Tibial nerve (tissue), 4 donors: Measurements from ENCODE around the gene HSPG2. TPM values are rescaled to one million over a fixed set of nuclear protein-coding genes. Genes with fewer than 3 reads are reported as not detected.

Experiments used
- DNase-seq, 2 donors: peaks; one replicate each; pipeline ENCODE4 v3.0.0-alpha.2; 2019; ENCODE audit warnings: low spot score in 2 of 2
- H3K27ac ChIP-seq, 4 donors: fragments of 200-600 bp; sonication (generic) in 3 of 4; one replicate each; pipeline ENCODE4 v1.5.1; 2017 to 2019; ENCODE audit warnings: mild to moderate bottlenecking in 1 of 4
- H3K27me3 ChIP-seq, 2 donors: fragments of 200-600 bp; sonication (generic) in 1 of 2; one replicate each; pipeline versions ENCODE4 v1.5.1 to v1.6.0; 2017 to 2019
- H3K36me3 ChIP-seq, 3 donors: fragments of 200-600 bp; sonication (generic); one replicate each; pipeline ENCODE4 v1.5.1; 2018 to 2019
- H3K4me1 ChIP-seq, 4 donors: fragments of 200-600 bp; sonication (generic) in 3 of 4; one replicate each; pipeline ENCODE4 v1.5.1; 2017 to 2019
- H3K4me3 ChIP-seq, 4 donors: fragments of 200-600 bp; sonication (generic) in 3 of 4; one replicate each; pipeline ENCODE4 v1.5.1; 2017 to 2019; ENCODE audit warnings: mild to moderate bottlenecking in 1 of 4, moderate library complexity in 1 of 4
- H3K9me3 ChIP-seq, 4 donors: fragments of 200-600 bp; sonication (generic) in 3 of 4; one replicate each; pipeline ENCODE4 v1.5.1; 2017 to 2019
- CTCF ChIP-seq, 5 experiments: fragments of 200-600 bp in 3 of 5; fragments of 450-650 bp in 2 of 5; sonication (generic) in 3 of 5; IDR thresholded peaks; one replicate each; pipeline ENCODE4 v1.5.1; 2016 to 2019; ENCODE audit warnings: antibody characterized with exemption in 5 of 5, mild to moderate bottlenecking in 3 of 5, moderate library complexity in 2 of 5
- EP300 ChIP-seq, 2 donors: sonication (generic); formaldehyde crosslinking; IDR thresholded peaks; one replicate each; pipeline ENCODE4 v1.6.1; 2017; ENCODE audit warnings: antibody characterized with exemption in 2 of 2, mild to moderate bottlenecking in 1 of 2
- POLR2A ChIP-seq, 2 donors: fragments of 450-650 bp; IDR thresholded peaks; one replicate each; pipeline ENCODE4 v1.6.1; 2017; ENCODE audit warnings: antibody characterized with exemption in 2 of 2, mild to moderate bottlenecking in 2 of 2, moderate library complexity in 2 of 2
- WGBS, 2 donors: methylation state at CpG; one replicate each; pipeline ENCODE4 v1.1.5; 2018; 5-methylcytosine and 5-hydroxymethylcytosine counted together
- total RNA-seq, 4 donors: library from RNA; depleted of rRNA; stranded (reverse); fragments of >200 nt; gene quantifications; one replicate each; pipeline ENCODE4 v1.1.0, GENCODE V29; 2016

Gene HSPG2
- total RNA-seq, 4 donors from 2014 or later = 292 to 486 (median 404) TPM

DNA sequence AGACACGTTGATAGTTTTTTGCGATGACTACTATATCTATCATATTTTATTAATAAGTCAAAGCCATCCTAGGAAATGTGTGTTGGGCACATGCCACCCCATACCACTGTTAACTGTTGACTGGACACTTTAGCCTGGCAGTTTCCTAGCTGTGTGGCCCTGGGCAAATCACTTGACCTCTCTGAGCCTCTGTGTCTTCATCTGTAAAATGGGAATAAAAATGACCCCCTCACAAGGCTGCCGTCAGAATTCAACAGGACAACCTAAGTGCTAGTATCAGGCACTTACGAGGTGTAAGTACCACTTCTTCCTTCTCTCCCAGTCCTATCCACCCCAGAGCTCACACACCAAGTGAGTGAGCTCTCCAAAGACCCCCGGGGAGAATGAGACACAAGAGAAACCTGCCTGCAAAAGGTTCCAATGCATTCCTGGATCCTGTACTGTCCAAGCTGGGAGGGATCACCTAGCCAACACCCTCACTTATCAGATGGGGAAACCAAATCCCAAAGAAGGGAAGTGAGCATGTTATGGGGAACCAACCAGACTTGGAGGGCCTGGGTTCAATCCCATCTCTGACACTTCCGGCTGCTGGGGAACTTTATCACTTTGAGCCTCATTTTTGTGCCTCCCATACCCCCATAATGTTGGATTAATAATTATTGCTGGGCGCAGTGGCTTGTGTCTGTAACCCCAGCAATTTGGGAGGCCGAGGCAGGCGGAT is 24.9 kb downstream of the HSPG2 start:
- no peak for DNase-seq
- Histone ChIP-seq H3K27me3 (no peaks in the 10 kb centered on the region), H3K4me3 (no peak overlapping the region), H3K36me3 (no peaks in the 10 kb centered on the region), H3K9me3 (no peaks in the 10 kb centered on the region), H3K27ac (peak overlapping the region; percentile 68 to 97 (median 91)), H3K4me1 (peaks cover 8 to 100% (median 89%) of the 10 kb centered on the region in 4 donors)
- WGBS, 2 donors = 49 to 59% methylated on average over 9 of the region's 9 CpGs
- TF ChIP-seq EP300 (IDR thresholded peaks at IDR 0.05) (no peak), CTCF (IDR thresholded peaks at IDR 0.05) (no peak), POLR2A (IDR thresholded peaks at IDR 0.05) (no peak)

DNA sequence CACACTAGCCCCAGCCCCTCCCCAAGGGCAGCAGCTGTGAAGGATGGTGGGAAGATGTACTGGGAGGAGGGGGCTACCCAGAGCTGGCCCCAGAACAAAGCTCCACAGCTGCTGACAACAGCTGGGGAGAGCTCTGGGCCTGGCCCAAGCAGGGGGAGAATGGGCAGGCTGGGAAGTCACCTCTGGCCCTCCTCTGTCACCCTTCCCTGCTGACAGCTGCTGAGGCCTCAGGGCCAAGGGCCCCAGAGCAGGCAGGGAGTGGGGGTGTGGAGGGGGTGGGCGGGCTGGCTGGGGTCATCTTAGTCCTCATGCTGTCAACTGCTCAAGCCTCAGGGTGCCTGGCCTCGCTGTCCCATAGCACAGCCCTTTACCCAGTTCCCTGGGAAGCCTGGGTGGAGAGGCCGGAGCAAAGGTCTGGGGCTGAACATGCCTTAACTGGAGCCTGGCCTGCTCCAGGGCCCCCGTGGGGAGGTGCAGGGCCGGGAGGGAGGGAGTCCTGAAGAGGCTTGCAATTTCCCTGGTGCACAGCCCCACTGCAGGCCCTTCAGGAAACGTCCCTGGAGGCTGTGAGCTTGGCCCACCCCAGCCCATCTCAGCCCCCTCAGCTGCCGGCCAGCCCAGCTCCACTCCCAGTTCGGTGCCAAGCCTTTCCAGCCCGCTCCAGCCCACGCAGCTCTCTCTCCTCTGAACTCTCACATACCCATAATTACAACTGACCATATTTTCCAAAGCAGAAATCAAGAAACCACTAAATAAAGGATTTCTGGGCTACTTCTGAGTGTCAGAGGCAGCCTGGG is 25.7 kb downstream of the HSPG2 start:
- H3K4me3 ChIP-seq = no peak overlapping the region
- H3K27ac ChIP-seq = peak overlapping the region; percentile 68 to 97 (median 91)
- peak in 1 of 2 donors; percentile 34 for TF ChIP-seq EP300 (IDR thresholded peaks at IDR 0.05)
- TF ChIP-seq POLR2A (IDR thresholded peaks at IDR 0.05) = no peak
- H3K27me3 ChIP-seq = no peaks in the 10 kb centered on the region
- DNase-seq = no peak
- H3K36me3 ChIP-seq = no peaks in the 10 kb centered on the region
- WGBS, 2 donors = 14% methylated on average over 9 of the region's 10 CpGs
- no peaks in the 10 kb centered on the region for H3K9me3 ChIP-seq
- H3K4me1 ChIP-seq = peaks cover 8 to 100% (median 93%) of the 10 kb centered on the region in 4 donors

- no peak overlapping the region for H3K4me3 ChIP-seq
- H3K27me3 ChIP-seq = no peaks in the 10 kb centered on the region
- no peaks in the 10 kb centered on the region for H3K9me3 ChIP-seq
- peaks cover 8 to 100% (median 98%) of the 10 kb centered on the region in 4 donors for H3K4me1 ChIP-seq
- H3K27ac ChIP-seq = peak overlapping the region; percentile 68 to 97 (median 91)
- DNase-seq = no peak
- WGBS, 2 donors = 42 to 45% methylated on average over 11 of the region's 11 CpGs
- no peak for TF ChIP-seq POLR2A (IDR thresholded peaks at IDR 0.05)
- no peak for TF ChIP-seq EP300 (IDR thresholded peaks at IDR 0.05)
- no peak for TF ChIP-seq CTCF (IDR thresholded peaks at IDR 0.05)
- H3K36me3 ChIP-seq = no peaks in the 10 kb centered on the region
Observed at GRCh38 chr1:21910558-21911204, 26.4 kb downstream of the HSPG2 start.

DNA sequence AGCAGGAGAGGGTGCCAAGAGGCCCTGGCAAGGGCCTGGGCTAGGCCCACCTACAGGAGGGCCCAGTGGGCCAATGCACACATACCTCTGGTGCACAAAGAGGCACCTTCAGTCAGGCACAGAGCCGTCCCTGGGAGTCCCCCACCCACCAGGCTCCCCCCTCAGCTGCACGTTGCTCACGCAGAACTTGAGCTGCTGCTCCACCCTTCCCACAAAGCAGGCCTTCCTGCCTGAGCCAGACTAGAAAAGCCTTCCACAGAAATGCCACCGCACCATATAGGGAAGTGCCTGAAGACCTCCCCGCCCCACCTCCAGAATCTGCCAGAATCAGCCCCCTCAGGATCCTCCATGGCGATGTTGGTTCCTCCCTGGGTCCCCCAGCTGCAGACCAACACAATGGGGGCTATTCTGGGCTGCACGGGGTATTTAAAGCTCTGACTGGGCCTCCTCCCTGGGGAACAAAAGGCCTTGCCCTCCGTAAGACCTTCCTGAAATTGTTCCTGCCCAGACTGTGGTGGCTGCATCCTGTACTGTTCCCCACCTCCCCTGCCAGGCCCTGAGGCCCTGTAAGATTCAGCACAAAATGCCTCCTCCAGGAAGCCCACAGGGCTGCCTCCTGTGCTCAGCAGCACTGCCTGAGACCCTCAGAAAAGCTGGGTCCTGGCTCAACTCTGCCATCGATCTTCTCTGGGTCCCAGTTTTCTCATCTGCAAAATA is 27.2 kb downstream of the HSPG2 start:
- DNase-seq = peak in 1 of 2 donors; percentile 49
- WGBS, 2 donors = 6 to 10% methylated on average over 8 of the region's 9 CpGs
- H3K4me1 ChIP-seq = peaks cover 8 to 100% (median 96%) of the 10 kb centered on the region in 4 donors

More for the DNA sequence above, 27.2 kb downstream of the HSPG2 start:
- no peak overlapping the region for H3K4me3 ChIP-seq
- no peaks in the 10 kb centered on the region for H3K9me3 ChIP-seq
- TF ChIP-seq EP300 (IDR thresholded peaks at IDR 0.05) = peak; percentile 19 to 85
- no peak for TF ChIP-seq CTCF (IDR thresholded peaks at IDR 0.05)
- no peaks in the 10 kb centered on the region for H3K27me3 ChIP-seq
- H3K36me3 ChIP-seq = no peaks in the 10 kb centered on the region
- peak overlapping the region; percentile 68 to 97 (median 91) for H3K27ac ChIP-seq
